Stomach (tissue), 9 donors: ENCODE results near the gene HELZ. TPM values are rescaled to one million over a fixed set of nuclear protein-coding genes. Genes with fewer than 3 reads are reported as not detected.

Source experiments
- DNase-seq, 2 donors: peaks; one replicate each; pipeline versions ENCODE4 v3.0.0 to v3.0.0-alpha.2; 2013 to 2019
- H3K27ac ChIP-seq, 5 donors: fragments of 200-600 bp in 4 of 5; sonication (generic) in 4 of 5; one replicate each; pipeline ENCODE4 v1.5.1; 2013 to 2019; ENCODE audit warnings: mild to moderate bottlenecking in 1 of 5, moderate library complexity in 1 of 5
- H3K27me3 ChIP-seq, 3 donors: fragments of 200-600 bp; sonication (generic); one replicate each; pipeline ENCODE4 v1.5.1; 2017 to 2019; ENCODE audit warnings: mixed run types in 1 of 3
- H3K36me3 ChIP-seq, 4 donors: fragments of 200-600 bp; sonication (generic); 1 replicate in 3 of 4; 2 replicates in 1 of 4; pipeline ENCODE4 v1.5.1; 2016 to 2019
- H3K4me1 ChIP-seq, 4 donors: fragments of 200-600 bp; sonication (generic); one replicate each; pipeline ENCODE4 v1.5.1; 2016 to 2019
- H3K4me3 ChIP-seq, 4 donors: fragments of 200-600 bp; sonication (generic) in 3 of 4; one replicate each; pipeline ENCODE4 v1.5.1; 2016 to 2019; ENCODE audit warnings: mild to moderate bottlenecking in 1 of 4
- H3K9me3 ChIP-seq, 4 donors: fragments of 200-600 bp; sonication (generic); one replicate each; pipeline ENCODE4 v1.5.1; 2016 to 2019
- CTCF ChIP-seq, 7 experiments: fragments of 450-650 bp in 4 of 7; fragments of 200-600 bp in 3 of 7; sonication (generic) in 3 of 7; IDR thresholded peaks; one replicate each; pipeline ENCODE4 v1.5.1; 2016 to 2019; ENCODE audit warnings: antibody characterized with exemption in 7 of 7, control low read depth in 2 of 7, mild to moderate bottlenecking in 1 of 7
- EP300 ChIP-seq: sonication (generic); formaldehyde crosslinking; IDR thresholded peaks from one replicate; pipeline ENCODE4 v1.6.1; 2017; ENCODE audit warnings: antibody characterized with exemption
- POLR2A ChIP-seq, 4 donors: fragments of 450-650 bp; IDR thresholded peaks; one replicate each; pipeline ENCODE4 v1.6.1; 2016; ENCODE audit warnings: antibody characterized with exemption in 4 of 4, control low read depth in 2 of 4, mild to moderate bottlenecking in 1 of 4, moderate library complexity in 1 of 4
- POLR2AphosphoS5 ChIP-seq, 3 donors: sonication (generic); formaldehyde crosslinking; IDR thresholded peaks; one replicate each; pipeline ENCODE4 v1.6.1; 2016; ENCODE audit warnings: antibody characterized with exemption in 3 of 3
- WGBS, 5 donors: extraction: QIAGEN DNeasy Blood & Tissue Kit in 3 of 5; methylation state at CpG; one replicate each; pipeline versions ENCODE4 v1.1.5 to v1.1.7; 2013 to 2018; 5-methylcytosine and 5-hydroxymethylcytosine counted together
- intact Hi-C: fragments of 100-400 bp; cut with DNase I; formaldehyde crosslinking; loops from one replicate; pipeline ENCODE4 v1.15.1; 2023; ENCODE audit warnings: low total_unique reads
- polyA plus RNA-seq, 3 donors: library from polyadenylated mRNA; stranded (reverse); fragments of 200-250 nt; gene quantifications; one replicate each; pipeline ENCODE4 v1.2.3, GENCODE V29; 2013
- total RNA-seq, 5 donors: library from RNA; depleted of rRNA; stranded (reverse); fragments of >200 nt; gene quantifications; one replicate each; pipeline versions ENCODE4 v1.1.0 to v1.2.3, GENCODE V29; 2014 to 2016
- donor health status: healthy with polysubstance abuse.
- donor health status: Bipolar disorder and iron deficiency.
- donor health status: healthy.

Gene HELZ
- total and polyA plus RNA-seq, 8 donors = 2.1 to 218 (median 40.4) TPM

DNA sequence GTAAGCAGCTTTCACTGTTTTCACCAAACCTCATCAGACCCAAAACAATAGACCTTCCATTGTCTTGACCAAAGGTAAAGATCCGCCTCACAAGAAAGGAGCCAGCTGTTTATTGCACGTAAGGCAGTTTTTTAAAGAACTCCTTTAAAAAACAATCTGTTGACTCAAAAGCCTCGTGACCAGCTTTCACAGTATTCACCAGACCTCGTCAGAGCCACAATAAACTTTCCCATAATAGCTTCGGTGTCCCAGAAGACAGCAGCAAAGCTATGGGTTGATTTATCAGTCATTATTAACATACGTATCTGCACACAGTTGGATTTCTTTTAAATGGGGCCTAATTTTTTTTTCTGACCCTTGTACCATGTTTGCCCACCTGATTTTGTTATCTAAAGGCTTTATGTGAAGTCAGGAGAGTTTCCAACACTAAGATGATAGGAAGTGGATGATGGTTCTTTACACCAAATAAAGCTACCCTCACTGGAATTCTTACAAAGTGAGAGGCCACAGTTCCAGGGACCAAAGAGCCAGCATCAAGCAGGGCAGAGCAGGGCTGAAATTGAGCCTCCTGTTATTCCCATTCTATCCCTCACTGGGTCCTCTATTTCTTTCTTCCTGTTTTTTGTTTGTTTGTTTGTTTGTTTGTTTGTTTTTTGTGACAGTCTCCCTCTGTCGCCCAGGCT lies 17.6 kb upstream of the HELZ start:
- H3K9me3 ChIP-seq = no peaks in the 10 kb centered on the region
- intact Hi-C loops = no loop called here
- H3K36me3 ChIP-seq = no peaks in the 10 kb centered on the region
- DNase-seq = no peak
- peaks cover 0 to 35% (median 11%) of the 10 kb centered on the region in 4 donors for H3K4me1 ChIP-seq
- TF ChIP-seq POLR2AphosphoS5 (IDR thresholded peaks at IDR 0.05) = no peak
- no peak for TF ChIP-seq CTCF (IDR thresholded peaks at IDR 0.05)
- no peak for TF ChIP-seq POLR2A (IDR thresholded peaks at IDR 0.05)
- no peak for TF ChIP-seq EP300
- WGBS, 5 donors = 59 to 77% (median 69%) methylated on average over 7 of the region's 7 CpGs
- H3K27me3 ChIP-seq = no peaks in the 10 kb centered on the region
- no peak overlapping the region for H3K27ac ChIP-seq
- no peak overlapping the region for H3K4me3 ChIP-seq

DNA sequence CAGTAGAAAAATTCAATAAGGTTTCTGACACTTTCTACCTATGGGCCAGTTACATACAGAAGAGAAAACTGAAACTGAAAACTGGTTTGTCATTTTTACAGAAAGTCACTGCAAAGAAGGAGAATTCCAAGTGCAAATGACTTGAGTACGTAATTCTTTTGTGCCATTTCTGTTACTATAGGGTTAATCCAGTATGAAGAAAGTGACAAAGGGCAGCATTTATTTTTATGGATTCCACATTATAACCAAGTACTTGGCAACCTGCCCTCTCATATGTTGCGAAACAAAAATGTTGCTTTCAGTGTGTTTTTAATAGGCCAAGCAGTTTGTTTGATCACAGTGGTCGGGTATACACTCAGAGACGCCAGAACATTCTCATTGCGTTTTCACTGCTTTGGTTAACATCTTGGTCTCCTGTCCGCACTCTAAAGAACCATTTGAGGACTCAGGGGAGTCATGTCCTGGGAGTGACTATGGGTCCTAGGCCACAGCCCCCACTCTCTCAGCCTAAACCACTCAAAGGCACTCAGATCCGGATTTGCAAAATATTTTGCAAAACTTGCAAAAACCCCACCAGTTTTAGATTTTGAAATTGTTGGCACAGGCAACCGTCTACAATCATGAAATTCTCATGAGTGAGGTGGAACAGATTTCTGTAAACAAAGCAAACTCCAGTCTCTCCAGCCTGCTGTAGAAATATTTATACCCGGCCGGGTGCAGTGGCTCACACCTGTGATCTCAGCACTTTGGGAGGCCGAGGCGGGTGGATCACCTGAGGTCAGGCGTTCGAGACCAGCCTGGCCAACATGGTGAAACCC lies 15.4 kb upstream of the HELZ start:
- Histone ChIP-seq H3K27me3 (no peaks in the 10 kb centered on the region), H3K36me3 (no peaks in the 10 kb centered on the region), H3K4me1 (peaks cover 0 to 39% (median 11%) of the 10 kb centered on the region in 4 donors), H3K27ac (peak overlapping the region in 4 of 5 donors; percentile 7 to 70 (median 44)), H3K4me3 (no peak overlapping the region), H3K9me3 (no peaks in the 10 kb centered on the region)
- no peak for TF ChIP-seq POLR2A (IDR thresholded peaks at IDR 0.05)
- no peak for TF ChIP-seq POLR2AphosphoS5 (IDR thresholded peaks at IDR 0.05)
- TF ChIP-seq CTCF (IDR thresholded peaks at IDR 0.05) = no peak
- TF ChIP-seq EP300 = no peak
- peak in 1 of 2 donors; percentile 81 for DNase-seq
- 32 to 45% (median 36%) methylated on average over 14 of the region's 14 CpGs for WGBS, 5 donors
- intact Hi-C loops = no loop called here

DNA sequence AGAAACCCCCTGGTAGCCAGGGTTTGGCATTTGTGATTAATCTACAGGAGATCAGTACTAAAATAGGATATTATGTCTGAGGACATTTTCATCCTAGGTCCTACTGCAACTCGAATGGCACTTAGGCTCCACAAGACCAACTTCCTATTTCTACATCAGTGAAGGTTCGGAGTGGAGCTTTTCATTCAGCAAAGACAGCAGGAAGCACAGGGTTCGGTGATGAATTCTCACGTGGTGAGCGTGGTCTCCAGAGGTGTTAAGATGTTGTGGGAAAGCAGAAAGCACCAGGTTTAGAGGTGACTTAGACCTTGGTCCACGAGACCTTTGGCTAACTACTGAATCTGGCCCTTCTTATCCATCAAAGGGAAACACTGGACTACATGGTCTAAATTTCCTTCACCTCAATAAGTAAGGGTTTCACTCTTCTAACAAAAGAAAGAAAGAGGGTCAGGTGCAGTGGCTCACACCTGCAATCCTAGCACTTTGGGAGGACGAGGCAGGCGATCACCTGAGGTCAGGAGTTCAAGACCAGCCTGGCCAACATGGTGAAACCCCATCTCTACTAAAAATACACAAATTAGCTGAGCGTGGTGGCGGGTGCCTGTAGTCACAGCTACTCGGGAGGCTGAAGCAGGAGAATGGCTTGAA lies 13.9 kb upstream of the HELZ start:
- no peak for DNase-seq
- no peaks in the 10 kb centered on the region for H3K36me3 ChIP-seq
- intact Hi-C loops = no loop called here
- no peak overlapping the region for H3K4me3 ChIP-seq
- H3K27me3 ChIP-seq = no peaks in the 10 kb centered on the region
- no peaks in the 10 kb centered on the region for H3K9me3 ChIP-seq
- TF ChIP-seq EP300 (no peak), POLR2A (IDR thresholded peaks at IDR 0.05) (no peak), POLR2AphosphoS5 (IDR thresholded peaks at IDR 0.05) (no peak), CTCF (IDR thresholded peaks at IDR 0.05) (no peak)
- H3K4me1 ChIP-seq = peaks cover 0 to 39% (median 11%) of the 10 kb centered on the region in 4 donors
- H3K27ac ChIP-seq = peak overlapping the region in 2 of 5 donors; percentile 20 to 50
- 74 to 89% (median 84%) methylated on average over 11 of the region's 11 CpGs for WGBS, 5 donors

GRCh38 chr17:67256075-67256732 lies 11.2 kb upstream of the HELZ start:
- TF ChIP-seq EP300 = no peak
- TF ChIP-seq CTCF (IDR thresholded peaks at IDR 0.05) = no peak
- no peak for TF ChIP-seq POLR2AphosphoS5 (IDR thresholded peaks at IDR 0.05)
- no peak for TF ChIP-seq POLR2A (IDR thresholded peaks at IDR 0.05)
- WGBS, 5 donors = 92 to 97% (median 95%) methylated on average over 4 to 5 of the region's 5 CpGs
- H3K4me1 ChIP-seq = peaks cover 0 to 37% (median 11%) of the 10 kb centered on the region in 4 donors
- no peak overlapping the region for H3K27ac ChIP-seq
- DNase-seq = no peak
- H3K4me3 ChIP-seq = no peak overlapping the region
- no peaks in the 10 kb centered on the region for H3K36me3 ChIP-seq
- H3K9me3 ChIP-seq = no peaks in the 10 kb centered on the region
- intact Hi-C loops = no loop called here
- no peaks in the 10 kb centered on the region for H3K27me3 ChIP-seq
